Right atrium auricular region (tissue), 2 donors: Measurements from ENCODE around the gene AURKB. TPM values are rescaled to one million over a fixed set of nuclear protein-coding genes. Genes with fewer than 3 reads are reported as not detected.

Experiments used
- DNase-seq: peaks from one replicate; pipeline ENCODE4 v3.0.0-alpha.2; 2019; ENCODE audit warnings: low spot score
- H3K27ac ChIP-seq, 2 donors: fragments of 200-600 bp; sonication (generic); 1 replicate in 1 of 2; 2 replicates in 1 of 2; pipeline ENCODE4 v1.5.1; 2016 to 2019
- H3K27me3 ChIP-seq, 2 donors: fragments of 200-600 bp; sonication (generic); one replicate each; pipeline versions ENCODE4 v1.5.1 to v1.6.0; 2017 to 2019
- H3K36me3 ChIP-seq: fragments of 200-600 bp; sonication (generic); one replicate; pipeline ENCODE4 v1.5.1; 2016
- H3K4me1 ChIP-seq, 2 donors: fragments of 200-600 bp; sonication (generic); one replicate each; pipeline versions ENCODE4 v1.5.1 to v1.6.0; 2017 to 2019
- H3K4me3 ChIP-seq, 2 donors: fragments of 200-600 bp; sonication (generic); 1 replicate in 1 of 2; 2 replicates in 1 of 2; pipeline ENCODE4 v1.5.1; 2017 to 2019; ENCODE audit warnings: mild to moderate bottlenecking in 1 of 2, moderate library complexity in 1 of 2
- H3K9me3 ChIP-seq, 2 donors: fragments of 200-600 bp; sonication (generic); one replicate each; pipeline ENCODE4 v1.5.1; 2019
- CTCF ChIP-seq, 2 donors: fragments of 200-600 bp; sonication (generic); IDR thresholded peaks; one replicate each; pipeline ENCODE4 v1.5.1; 2019; ENCODE audit warnings: antibody characterized with exemption in 2 of 2
- total RNA-seq, 2 donors: library from RNA; depleted of rRNA; stranded (reverse); fragments of >200 nt; gene quantifications; one replicate each; pipeline ENCODE4 v1.1.0, GENCODE V29; 2016

The AURKB gene
- total RNA-seq, 2 donors from 2014 or later, result 1.8 TPM; not detected in 1

- no peak overlapping the region for H3K4me3 ChIP-seq
- H3K9me3 ChIP-seq, result no peaks in the 10 kb centered on the region
- peaks cover 27% of the 10 kb centered on the region for H3K36me3 ChIP-seq
- TF ChIP-seq CTCF (IDR thresholded peaks at IDR 0.05), result no peak
- H3K27ac ChIP-seq, result no peak overlapping the region
- no peaks in the 10 kb centered on the region for H3K27me3 ChIP-seq
- DNase-seq, result no peak
- peaks cover 0 to 9% of the 10 kb centered on the region in 2 donors for H3K4me1 ChIP-seq
These were observed 33.5 kb upstream of the AURKB start for GRCh38 chr17:8243827-8244226.

GRCh38 chr17:8237886-8238285 is 27.5 kb upstream of the AURKB start:
- no peak for TF ChIP-seq CTCF (IDR thresholded peaks at IDR 0.05)
- DNase-seq, result no peak
- H3K27ac ChIP-seq, result no peak overlapping the region

GRCh38 chr17:8237175-8237574 is 26.8 kb upstream of the AURKB start:
- TF ChIP-seq CTCF (IDR thresholded peaks at IDR 0.05), result no peak
- no peak for DNase-seq
- H3K36me3 ChIP-seq, result peaks cover 87% of the 10 kb centered on the region

More at GRCh38 chr17:8237886-8238285, 27.5 kb upstream of the AURKB start:
- Histone ChIP-seq H3K36me3 (peaks cover 80% of the 10 kb centered on the region), H3K27me3 (no peaks in the 10 kb centered on the region), H3K4me3 (no peak overlapping the region), H3K4me1 (no peaks in the 10 kb centered on the region), H3K9me3 (no peaks in the 10 kb centered on the region)

GRCh38 chr17:8235676-8236075 is 25.3 kb upstream of the AURKB start:
- H3K27ac ChIP-seq, result no peak overlapping the region
- no peaks in the 10 kb centered on the region for H3K4me1 ChIP-seq
- H3K9me3 ChIP-seq, result no peaks in the 10 kb centered on the region
- DNase-seq, result no peak
- H3K27me3 ChIP-seq, result no peaks in the 10 kb centered on the region
- H3K36me3 ChIP-seq, result peaks cover 97% of the 10 kb centered on the region
- H3K4me3 ChIP-seq, result no peak overlapping the region
- TF ChIP-seq CTCF (IDR thresholded peaks at IDR 0.05), result no peak

More at GRCh38 chr17:8237175-8237574, 26.8 kb upstream of the AURKB start:
- Histone ChIP-seq H3K9me3 (no peaks in the 10 kb centered on the region), H3K4me3 (no peak overlapping the region), H3K27me3 (no peaks in the 10 kb centered on the region), H3K4me1 (no peaks in the 10 kb centered on the region), H3K27ac (no peak overlapping the region)

- Histone ChIP-seq H3K4me3 (no peak overlapping the region), H3K27ac (no peak overlapping the region)
These were observed 24.2 kb upstream of the AURKB start for GRCh38 chr17:8234361-8235270.

More at GRCh38 chr17:8234361-8235270, 24.2 kb upstream of the AURKB start:
- DNase-seq, result no peak
- Histone ChIP-seq H3K4me1 (no peaks in the 10 kb centered on the region), H3K9me3 (no peaks in the 10 kb centered on the region), H3K27me3 (no peaks in the 10 kb centered on the region), H3K36me3 (peaks cover 98% of the 10 kb centered on the region)
- TF ChIP-seq CTCF (IDR thresholded peaks at IDR 0.05), result no peak
